Esophagus squamous epithelium (tissue), 4 donors: ENCODE results near the gene CEBPE.

Experiments
- CTCF ChIP-seq, 6 experiments: fragments of 450-650 bp in 4 of 6; fragments of 200-600 bp in 2 of 6; sonication (generic) in 2 of 6; IDR thresholded peaks; one replicate each; pipeline ENCODE4 v1.5.1; 2016 to 2019; ENCODE audit warnings: antibody characterized with exemption in 6 of 6, mild to moderate bottlenecking in 4 of 6, moderate library complexity in 4 of 6
- POLR2A ChIP-seq, 4 donors: fragments of 450-650 bp; IDR thresholded peaks; one replicate each; pipeline ENCODE4 v1.6.1; 2017; ENCODE audit warnings: antibody characterized with exemption in 4 of 4, mild to moderate bottlenecking in 4 of 4, moderate library complexity in 3 of 4

- TF ChIP-seq POLR2A (IDR thresholded peaks at IDR 0.05) (no peak), CTCF (IDR thresholded peaks at IDR 0.05) (no peak)
Measured at GRCh38 chr14:23105348-23105824, 13.7 kb downstream of the CEBPE start.
